IPS-18a (cell line): ENCODE results near the gene LRFN2.

Source experiments
- H3K27ac ChIP-seq: one replicate; pipeline ENCODE4 v1.5.1; 2013; ENCODE audit warnings: low read length
- H3K27me3 ChIP-seq: one replicate; pipeline ENCODE4 v1.6.1; 2013; ENCODE audit warnings: mild to moderate bottlenecking, low read length; ENCODE audit not compliant: control insufficient read depth, insufficient read depth
- H3K36me3 ChIP-seq: one replicate; pipeline ENCODE4 v1.6.1; 2013; ENCODE audit warnings: low read depth, low read length; ENCODE audit not compliant: control insufficient read depth
- H3K4me1 ChIP-seq: one replicate; pipeline ENCODE4 v1.6.1; 2013; ENCODE audit warnings: low read depth, low read length; ENCODE audit not compliant: control insufficient read depth
- H3K4me3 ChIP-seq: one replicate; pipeline ENCODE4 v1.5.1; 2013; ENCODE audit warnings: low read length
- H3K9ac ChIP-seq: one replicate; pipeline ENCODE4 v1.6.1; 2013; ENCODE audit warnings: mild to moderate bottlenecking, low read length, moderate library complexity
- H3K9me3 ChIP-seq: one replicate; pipeline ENCODE4 v1.6.1; 2013; ENCODE audit warnings: low read depth, low read length; ENCODE audit not compliant: control insufficient read depth

Gene LRFN2

GRCh38 chr6:40587240-40588069, at the start of gene LRFN2:
TSS of gene LRFN2 (minus strand) at chr6:40587364.
- no peaks in the 10 kb centered on the region for H3K36me3 ChIP-seq
- peak within 1 kb of the TSS; percentile 73 for H3K4me3 ChIP-seq
- peaks cover 25% of the 10 kb centered on the region for H3K4me1 ChIP-seq
- no peak within 1 kb of the TSS for H3K27ac ChIP-seq
- H3K9ac ChIP-seq: peak within 1 kb of the TSS; percentile 38
- peaks cover 34% of the 10 kb centered on the region for H3K27me3 ChIP-seq
- H3K9me3 ChIP-seq: no peaks in the 10 kb centered on the region

- H3K4me3 ChIP-seq: no peak overlapping the region
- no peak overlapping the region for H3K9ac ChIP-seq
- H3K27ac ChIP-seq: no peak overlapping the region
- no peaks in the 10 kb centered on the region for H3K9me3 ChIP-seq
- H3K4me1 ChIP-seq: no peaks in the 10 kb centered on the region
- no peaks in the 10 kb centered on the region for H3K27me3 ChIP-seq
- no peaks in the 10 kb centered on the region for H3K36me3 ChIP-seq
Observed at GRCh38 chr6:40634429-40634828, 47.3 kb upstream of the LRFN2 start.

- Histone ChIP-seq H3K9ac (no peak overlapping the region), H3K9me3 (no peaks in the 10 kb centered on the region), H3K27ac (no peak overlapping the region), H3K4me3 (no peak overlapping the region), H3K36me3 (no peaks in the 10 kb centered on the region), H3K27me3 (no peaks in the 10 kb centered on the region), H3K4me1 (no peaks in the 10 kb centered on the region)
Observed at GRCh38 chr6:40631744-40632143, 44.6 kb upstream of the LRFN2 start.

- Histone ChIP-seq H3K36me3 (no peaks in the 10 kb centered on the region), H3K4me3 (no peak overlapping the region), H3K9ac (no peak overlapping the region), H3K27ac (no peak overlapping the region), H3K4me1 (no peaks in the 10 kb centered on the region), H3K27me3 (no peaks in the 10 kb centered on the region), H3K9me3 (no peaks in the 10 kb centered on the region)
Observed at GRCh38 chr6:40630488-40630887, 43.3 kb upstream of the LRFN2 start.

- H3K27me3 ChIP-seq: no peaks in the 10 kb centered on the region
- H3K9me3 ChIP-seq: no peaks in the 10 kb centered on the region
- H3K4me3 ChIP-seq: no peak overlapping the region
- no peak overlapping the region for H3K9ac ChIP-seq
- H3K36me3 ChIP-seq: no peaks in the 10 kb centered on the region
- H3K27ac ChIP-seq: no peak overlapping the region
- H3K4me1 ChIP-seq: no peaks in the 10 kb centered on the region
Observed at GRCh38 chr6:40630051-40630450, 42.9 kb upstream of the LRFN2 start.

GRCh38 chr6:40629463-40629862, 42.3 kb upstream of the LRFN2 start:
- H3K9me3 ChIP-seq: no peaks in the 10 kb centered on the region
- no peak overlapping the region for H3K4me3 ChIP-seq
- H3K9ac ChIP-seq: no peak overlapping the region
- no peaks in the 10 kb centered on the region for H3K27me3 ChIP-seq
- no peaks in the 10 kb centered on the region for H3K4me1 ChIP-seq
- H3K27ac ChIP-seq: no peak overlapping the region
- no peaks in the 10 kb centered on the region for H3K36me3 ChIP-seq

- H3K4me1 ChIP-seq: no peaks in the 10 kb centered on the region
- H3K27me3 ChIP-seq: no peaks in the 10 kb centered on the region
- no peak overlapping the region for H3K27ac ChIP-seq
- no peak overlapping the region for H3K9ac ChIP-seq
- H3K9me3 ChIP-seq: no peaks in the 10 kb centered on the region
- no peaks in the 10 kb centered on the region for H3K36me3 ChIP-seq
- H3K4me3 ChIP-seq: no peak overlapping the region
Observed at GRCh38 chr6:40627316-40627715, 40.2 kb upstream of the LRFN2 start.

GRCh38 chr6:40626886-40627285, 39.7 kb upstream of the LRFN2 start:
- Histone ChIP-seq H3K9me3 (no peaks in the 10 kb centered on the region), H3K9ac (no peak overlapping the region), H3K4me3 (no peak overlapping the region), H3K27me3 (no peaks in the 10 kb centered on the region), H3K36me3 (no peaks in the 10 kb centered on the region), H3K27ac (no peak overlapping the region), H3K4me1 (no peaks in the 10 kb centered on the region)

GRCh38 chr6:40623932-40624331, 36.8 kb upstream of the LRFN2 start:
- Histone ChIP-seq H3K9ac (no peak overlapping the region), H3K9me3 (no peaks in the 10 kb centered on the region), H3K4me1 (no peaks in the 10 kb centered on the region), H3K4me3 (no peak overlapping the region), H3K27me3 (no peaks in the 10 kb centered on the region), H3K36me3 (no peaks in the 10 kb centered on the region), H3K27ac (no peak overlapping the region)

GRCh38 chr6:40623178-40623577, 36.0 kb upstream of the LRFN2 start:
- Histone ChIP-seq H3K4me3 (no peak overlapping the region), H3K9ac (no peak overlapping the region), H3K9me3 (no peaks in the 10 kb centered on the region), H3K27me3 (no peaks in the 10 kb centered on the region), H3K27ac (no peak overlapping the region), H3K4me1 (no peaks in the 10 kb centered on the region), H3K36me3 (no peaks in the 10 kb centered on the region)

- H3K9ac ChIP-seq: no peak overlapping the region
- no peak overlapping the region for H3K27ac ChIP-seq
- H3K9me3 ChIP-seq: no peaks in the 10 kb centered on the region
Observed at GRCh38 chr6:40620574-40621240, 33.5 kb upstream of the LRFN2 start.

GRCh38 chr6:40614671-40615070, 27.5 kb upstream of the LRFN2 start:
- Histone ChIP-seq H3K9ac (no peak overlapping the region), H3K27ac (no peak overlapping the region), H3K36me3 (no peaks in the 10 kb centered on the region), H3K4me3 (no peak overlapping the region), H3K9me3 (no peaks in the 10 kb centered on the region), H3K4me1 (no peaks in the 10 kb centered on the region), H3K27me3 (no peaks in the 10 kb centered on the region)

More at GRCh38 chr6:40620574-40621240, 33.5 kb upstream of the LRFN2 start:
- Histone ChIP-seq H3K36me3 (no peaks in the 10 kb centered on the region), H3K4me1 (no peaks in the 10 kb centered on the region), H3K4me3 (no peak overlapping the region), H3K27me3 (no peaks in the 10 kb centered on the region)
